HG03342 (cell line): Measurements from ENCODE around the gene C2.

Experiments used
- ATAC-seq: cut with Tn5 transposase; IDR thresholded peaks from one replicate; pipeline ENCODE4 v1.9.1; 2021; ENCODE audit warnings: mild to moderate bottlenecking, moderate library complexity; ENCODE audit not compliant: unreplicated experiment

Gene C2

DNA sequence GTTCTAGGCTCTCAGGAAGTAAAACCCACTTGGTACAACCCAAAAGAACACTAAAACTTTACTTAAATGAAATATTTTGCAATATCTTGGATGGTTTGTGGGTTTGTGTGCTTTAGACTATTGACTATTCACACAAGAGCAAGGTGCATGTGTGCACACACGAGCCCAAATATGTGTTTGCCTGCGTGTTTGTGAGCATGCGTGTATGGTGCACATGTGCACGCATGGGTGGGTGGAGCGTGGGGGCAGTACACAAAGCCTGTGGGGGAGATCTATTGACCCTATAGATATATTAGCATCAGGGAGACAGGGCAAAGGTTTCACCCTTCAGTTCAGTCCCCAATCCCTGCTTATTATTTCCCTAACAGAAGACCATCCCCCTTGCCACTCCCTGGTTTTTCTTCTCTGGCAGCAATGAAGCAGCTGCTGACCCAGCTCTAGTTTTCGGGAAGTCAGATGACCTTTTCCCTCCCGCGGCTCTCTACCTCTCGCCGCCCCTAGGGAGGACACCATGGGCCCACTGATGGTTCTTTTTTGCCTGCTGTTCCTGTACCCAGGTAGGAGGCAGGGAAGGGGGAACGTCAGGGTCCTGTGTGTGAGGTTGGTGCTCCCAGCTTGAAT lies at the start of gene C2:
Gene C2 (plus strand): TSS at position 476 of the 621 bp plus-strand sequence. CDS start 36 bp downstream, at position 512.
- no peak for ATAC-seq

GRCh38 chr6:31878222-31878621 lies 49.3 kb upstream of the C2 start:
- no peak for ATAC-seq

- ATAC-seq: no peak
Observed at GRCh38 chr6:31878726-31879125, 48.8 kb upstream of the C2 start, which contains the start of gene SLC44A4. TSS of gene SLC44A4 (minus strand) at chr6:31878997. CDS start at chr6:31878980, 17 bp downstream.

- ATAC-seq: no peak
Observed at GRCh38 chr6:31879143-31879542, 48.4 kb upstream of the C2 start.

- ATAC-seq: no peak
Observed at GRCh38 chr6:31879901-31880300, 47.6 kb upstream of the C2 start.

- no peak for ATAC-seq
Observed at GRCh38 chr6:31880616-31881015, 46.9 kb upstream of the C2 start.

DNA sequence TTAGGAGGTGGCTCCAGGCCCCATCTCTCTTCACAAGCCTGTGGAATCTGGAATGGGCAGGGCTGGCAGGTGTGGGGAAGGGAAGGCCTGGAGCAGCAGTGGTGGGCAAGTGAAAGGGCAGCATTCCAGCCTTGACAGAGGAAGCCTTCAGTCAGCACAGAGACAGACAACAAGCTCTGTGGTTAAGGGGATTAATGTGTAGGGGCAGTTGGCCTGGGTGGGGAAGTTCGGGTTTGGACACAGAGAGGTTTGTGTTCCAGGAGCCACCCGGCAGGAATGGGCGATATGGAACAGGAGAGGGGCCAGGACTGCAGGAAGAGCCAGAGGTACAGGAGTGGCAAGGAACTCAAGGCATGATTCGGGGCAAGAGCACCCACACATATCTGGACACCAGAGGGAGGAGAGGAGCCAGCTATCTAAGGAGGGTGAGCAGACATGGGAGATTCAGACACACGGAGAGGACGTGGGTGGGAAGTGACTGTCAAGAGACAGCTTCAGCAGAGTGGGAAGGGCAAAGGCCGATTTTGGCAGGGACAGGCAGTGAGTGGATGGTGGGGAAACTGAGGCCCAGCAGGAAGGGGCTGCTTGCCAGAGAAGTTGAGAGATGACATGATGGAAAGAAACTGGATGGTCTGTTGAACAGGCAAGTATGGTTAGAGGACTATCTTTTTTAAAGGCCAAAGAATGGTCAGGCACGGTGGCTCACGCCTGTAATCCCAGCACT lies 46.2 kb upstream of the C2 start:
- ATAC-seq: no peak

GRCh38 chr6:31882344-31882743 lies 45.2 kb upstream of the C2 start:
- no peak for ATAC-seq

DNA sequence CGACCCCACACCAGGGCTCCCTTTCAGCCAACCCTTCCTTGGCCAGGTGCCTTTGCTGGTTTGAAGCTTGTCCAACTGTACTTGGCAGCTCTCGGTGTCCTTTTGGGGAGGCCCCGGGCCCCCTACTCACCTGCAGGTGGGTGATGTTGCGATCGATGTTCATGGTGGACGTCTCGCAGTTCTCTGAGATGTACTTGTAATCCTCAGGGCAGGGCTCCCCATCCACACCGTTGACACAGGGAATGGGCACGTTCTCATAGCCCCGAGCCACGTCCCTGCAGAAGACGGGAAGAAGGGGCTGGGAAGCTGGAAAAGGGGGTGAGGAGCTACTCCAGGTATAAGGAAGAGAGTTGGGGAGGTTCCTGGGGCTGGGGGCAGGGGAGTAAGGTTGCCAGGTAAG lies 43.8 kb upstream of the C2 start:
- ATAC-seq: no peak

DNA sequence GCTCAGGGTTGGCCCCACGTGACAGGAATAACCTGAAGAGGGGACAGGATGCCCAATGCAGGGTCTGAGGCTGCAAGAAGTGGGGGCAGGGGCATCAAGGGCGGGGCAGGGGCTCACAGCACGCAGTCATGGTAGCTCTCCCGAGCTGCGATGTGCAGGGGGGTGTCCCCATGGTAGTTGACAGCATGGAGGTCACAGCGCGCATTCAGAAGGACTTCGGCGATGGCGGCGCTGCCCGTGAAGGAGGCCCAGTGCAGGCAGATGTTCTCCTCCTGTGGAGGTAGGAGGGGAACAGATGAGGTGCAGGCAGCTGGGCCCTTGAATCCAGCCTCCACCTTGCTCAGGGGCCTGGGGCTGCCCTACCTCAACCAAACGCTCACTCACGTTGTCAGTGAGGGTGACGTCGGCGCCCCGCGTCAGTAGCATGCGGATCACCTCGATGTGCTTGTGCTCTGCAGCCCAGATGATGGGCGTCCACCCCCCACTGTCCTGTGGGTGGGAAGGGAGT lies 42.9 kb upstream of the C2 start:
- ATAC-seq: no peak

- ATAC-seq: no peak
Observed at GRCh38 chr6:31886541-31886991, 41.0 kb upstream of the C2 start.

DNA sequence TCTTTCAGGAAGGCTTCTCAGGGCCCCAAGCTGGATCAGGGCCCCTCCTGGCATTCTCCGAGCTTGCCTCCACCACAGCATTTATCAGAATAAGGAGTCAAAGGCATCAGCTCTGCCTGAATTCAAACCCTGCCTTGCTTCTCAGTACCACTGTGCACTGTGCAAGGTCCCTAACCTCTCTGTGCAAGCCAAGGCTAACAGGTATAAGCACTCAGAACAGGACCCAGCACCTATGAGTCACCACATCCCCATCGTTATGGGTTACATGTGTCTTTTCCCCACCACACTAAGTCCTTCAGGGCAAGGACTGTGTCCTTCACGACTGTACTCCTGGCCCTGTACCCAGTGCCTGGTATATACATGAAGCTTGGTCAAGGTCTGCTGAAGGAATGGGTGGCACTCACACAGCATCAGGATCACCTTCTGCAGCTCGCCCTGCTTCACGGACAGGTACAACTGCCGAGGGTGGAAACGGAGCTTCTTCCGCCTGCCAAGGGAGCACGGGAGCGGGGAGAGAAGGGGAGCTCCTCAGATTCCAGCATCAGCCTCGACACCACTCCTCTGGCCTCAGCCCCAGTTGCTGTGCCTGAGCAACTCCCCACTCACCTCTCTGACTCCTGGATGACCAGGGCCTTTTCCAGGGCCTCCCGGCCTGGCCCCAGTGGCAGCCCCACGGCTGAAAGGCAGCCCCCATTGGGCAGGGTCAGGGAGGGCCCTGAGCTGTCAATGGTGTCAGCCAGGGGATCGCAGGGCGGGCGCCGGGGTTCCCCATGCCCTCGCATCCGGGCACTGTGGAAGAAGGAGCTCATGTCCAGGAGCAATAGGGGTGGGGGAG lies 40.1 kb upstream of the C2 start:
- ATAC-seq: no peak

GRCh38 chr6:31888276-31889258 lies 39.0 kb upstream of the C2 start:
- no peak for ATAC-seq

DNA sequence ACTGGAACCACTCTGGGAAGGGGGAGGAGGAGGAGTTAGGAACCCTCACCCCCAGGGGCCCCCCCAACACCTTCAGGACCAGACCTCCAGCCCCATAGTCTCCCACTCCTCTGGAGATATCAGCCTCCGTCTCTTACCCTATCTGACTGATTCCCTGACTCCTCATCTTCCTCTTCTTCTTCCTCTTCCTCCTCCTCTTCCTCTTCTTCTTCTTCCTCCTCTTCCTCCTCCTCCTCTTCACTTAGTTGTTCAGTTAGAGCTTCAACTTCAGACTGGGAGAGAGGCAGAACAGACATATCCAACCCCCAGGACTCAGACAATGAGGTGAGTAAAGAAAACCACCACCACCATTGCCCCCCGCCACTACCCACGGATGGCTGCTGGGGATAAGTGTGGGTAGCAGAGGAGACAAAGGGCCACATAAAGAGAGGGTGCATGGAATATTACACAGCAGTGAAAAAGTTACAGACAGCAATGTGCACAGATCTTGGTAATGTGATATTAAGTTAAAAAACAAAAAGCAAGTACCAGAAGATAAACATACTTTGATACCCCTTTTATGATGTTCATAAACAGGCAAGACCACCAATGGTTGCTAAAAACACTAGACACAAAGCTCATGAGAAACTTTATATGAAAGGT lies 38.1 kb upstream of the C2 start:
- no peak for ATAC-seq

GRCh38 chr6:31892821-31893220 lies 34.7 kb upstream of the C2 start:
- no peak for ATAC-seq

DNA sequence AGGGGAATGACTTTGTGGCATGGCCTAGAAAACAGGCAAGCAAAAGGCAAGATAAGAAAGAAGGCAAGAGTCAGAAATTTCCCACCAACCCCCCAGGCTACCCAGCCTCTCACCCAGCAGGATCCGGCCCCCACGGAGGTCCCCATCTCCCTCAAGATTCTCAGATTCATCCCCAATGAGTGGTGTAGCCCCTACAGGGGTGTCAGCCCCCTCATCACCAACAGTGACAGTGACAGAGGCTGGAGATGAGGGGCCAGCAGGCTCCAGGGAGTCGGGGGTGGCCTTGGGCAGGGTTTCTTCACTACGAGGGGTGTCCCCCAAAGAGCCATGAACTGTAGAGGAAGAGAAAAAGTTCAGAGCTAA lies 31.0 kb upstream of the C2 start:
- no peak for ATAC-seq

DNA sequence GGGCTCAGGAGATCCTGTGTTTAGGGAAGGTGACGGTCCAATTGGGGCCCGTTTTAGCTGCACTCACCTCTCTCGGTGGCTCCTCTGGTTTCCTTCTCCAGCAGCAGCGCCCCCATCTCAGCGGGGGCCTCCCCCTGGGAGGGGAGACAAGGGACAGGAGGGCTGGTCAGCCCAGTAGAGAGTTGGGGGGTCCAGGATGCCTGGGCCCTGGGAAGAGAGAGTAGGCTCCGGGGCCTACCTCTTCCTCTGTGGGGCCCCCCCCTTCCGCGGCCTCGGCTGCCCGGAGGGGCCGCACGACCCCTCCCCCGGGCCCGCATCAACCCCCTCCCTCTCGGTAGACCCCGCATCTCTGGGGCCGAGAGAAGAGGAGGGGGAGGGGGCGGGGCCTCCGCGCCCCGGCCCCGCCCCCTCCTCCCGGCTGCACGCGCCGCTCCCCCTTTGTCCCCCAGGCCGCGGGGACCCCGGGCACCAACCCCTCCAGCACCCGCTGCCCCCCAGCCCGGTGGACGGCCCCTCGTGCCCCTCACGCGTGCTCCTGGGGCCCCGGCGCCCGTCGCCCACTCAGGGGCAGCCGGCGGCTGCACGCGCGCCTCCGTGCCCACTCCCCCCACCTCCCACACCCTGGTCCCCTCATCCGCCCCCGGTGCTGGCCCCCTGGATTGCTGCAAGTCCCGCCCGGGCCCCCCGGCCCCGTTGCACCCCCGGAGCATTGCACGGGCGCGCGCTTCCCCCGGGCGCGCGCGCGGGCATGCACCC lies 30.5 kb upstream of the C2 start:
- ATAC-seq: no peak

- peak; percentile 47 for ATAC-seq
Observed at GRCh38 chr6:31897612-31898382, 29.7 kb upstream of the C2 start, which contains the start of gene EHMT2. TSS of gene EHMT2 (minus strand) at chr6:31897698. CDS start at chr6:31897677, 21 bp downstream.
